CD4-positive, alpha-beta T cell (primary cell): ENCODE measurements around the gene ZNF488. TPM values are rescaled to one million over a fixed set of nuclear protein-coding genes. Genes with fewer than 3 reads are reported as not detected.

ENCODE experiments used
- ATAC-seq: fragments of 200-7000 bp; cut with Tn5 transposase; one replicate; pipeline ENCODE4 v1.10.0; 2022; ENCODE audit warnings: mild to moderate bottlenecking; ENCODE audit not compliant: poor library complexity
- CTCF ChIA-PET: fragments of 350-600 bp; sonication (Branson Sonifier 250); formaldehyde crosslinking; loops from one replicate; lab custom pipeline; 2021; ENCODE audit warnings: antibody characterized with exemption, inconsistent platforms; lab: Charles Lee
- POLR2A ChIA-PET: fragments of 350-600 bp; sonication (Branson Sonifier 250); formaldehyde crosslinking; loops from one replicate; lab custom pipeline; 2021; ENCODE audit warnings: antibody characterized with exemption, inconsistent platforms; lab: Charles Lee
- DNase-seq, 14 experiments: peaks; one replicate each; pipeline ENCODE4 v3.0.0-alpha.2; 2013 to 2020; ENCODE audit warnings: mixed read lengths in 2 of 14
- H3K27ac ChIP-seq, 2 donors: one replicate each; pipeline versions ENCODE4 v1.5.1 to v1.7.0; 2013; ENCODE audit warnings: low read length in 2 of 2, low read depth in 1 of 2, mild to moderate bottlenecking in 1 of 2
- H3K27me3 ChIP-seq, 2 experiments: 1 replicate in 1 of 2; 2 replicates in 1 of 2; pipeline versions ENCODE4 v1.6.1 to v1.7.0; 2013; ENCODE audit warnings: low read length in 2 of 2, control low read depth in 1 of 2, mild to moderate bottlenecking in 1 of 2, moderate library complexity in 1 of 2; ENCODE audit not compliant: insufficient read depth in 2 of 2, control insufficient read depth in 1 of 2
- H3K36me3 ChIP-seq: one replicate; pipeline ENCODE4 v1.6.1; 2013; ENCODE audit warnings: low read length, control low read depth; ENCODE audit not compliant: insufficient read depth
- H3K4me1 ChIP-seq: one replicate; pipeline ENCODE4 v1.6.1; 2013; ENCODE audit warnings: low read length, control low read depth; ENCODE audit not compliant: insufficient read depth
- H3K4me3 ChIP-seq: one replicate; pipeline ENCODE4 v1.5.1; 2013; ENCODE audit warnings: mild to moderate bottlenecking, low read length, moderate library complexity
- H3K9me3 ChIP-seq, 2 experiments: 1 replicate in 1 of 2; 2 replicates in 1 of 2; pipeline versions ENCODE4 v1.6.1 to v1.7.0; 2013; ENCODE audit warnings: low read length in 2 of 2, mild to moderate bottlenecking in 2 of 2, control low read depth in 1 of 2, moderate library complexity in 1 of 2; ENCODE audit not compliant: control insufficient read depth in 1 of 2, insufficient read depth in 1 of 2
- H3K27ac Mint-ChIP-seq: one replicate; pipeline ENCODE4 v1.8.0; 2020; ENCODE audit warnings: mixed read lengths
- H3K27me3 Mint-ChIP-seq: one replicate; pipeline ENCODE4 v1.8.0; 2021; ENCODE audit warnings: mixed read lengths
- H3K36me3 Mint-ChIP-seq: one replicate; pipeline ENCODE4 v1.8.0; 2021; ENCODE audit warnings: low read depth, mixed read lengths
- H3K4me1 Mint-ChIP-seq: one replicate; pipeline ENCODE4 v1.8.0; 2021; ENCODE audit warnings: low read depth, mixed read lengths
- H3K4me3 Mint-ChIP-seq: one replicate; pipeline ENCODE4 v1.8.0; 2020; ENCODE audit warnings: mild to moderate bottlenecking, mixed read lengths
- H3K9me3 Mint-ChIP-seq: one replicate; pipeline ENCODE4 v1.8.0; 2020; ENCODE audit warnings: mixed read lengths
- CTCF ChIP-seq: fragments of 200-600 bp; IDR thresholded peaks from one replicate; pipeline ENCODE4 v1.8.0; 2022; ENCODE audit warnings: antibody characterized with exemption, mild to moderate bottlenecking
- intact Hi-C, 2 experiments: fragments of 100-400 bp; cut with DNase I in 1 of 2; cut with micrococcal nuclease in 1 of 2; formaldehyde crosslinking; loops; one replicate each; pipeline versions ENCODE4 v1.15.1 to v1.9.0; 2023 to 2025; cut with DNase I, micrococcal nuclease
- total RNA-seq, 174 experiments: library from RNA in 2 of 174; stranded (reverse) in 2 of 174; gene quantifications; one replicate each; pipeline ENCODE4 v1.2.3 and lab custom pipeline; 2021 to 2026

The ZNF488 gene
- total RNA-seq, 2 experiments from 2014 or later: not detected

- Mint-ChIP-seq H3K36me3 (no peaks in the 10 kb centered on the region), H3K27ac (no peak overlapping the region), H3K9me3 (no peaks in the 10 kb centered on the region), H3K4me1 (no peaks in the 10 kb centered on the region), H3K4me3 (no peak overlapping the region), H3K27me3 (no peaks in the 10 kb centered on the region)
- intact Hi-C loops: no loop called here
- DNase-seq: no peak
- ATAC-seq: no peak
- Histone ChIP-seq H3K4me3 (no peak overlapping the region), H3K27me3 (no peaks in the 10 kb centered on the region), H3K9me3 (peaks cover 0 to 13% of the 10 kb centered on the region in 2 experiments), H3K27ac (no peak overlapping the region), H3K4me1 (no peaks in the 10 kb centered on the region), H3K36me3 (no peaks in the 10 kb centered on the region)
- no peak for TF ChIP-seq CTCF
- POLR2A ChIA-PET: no interaction called here
- CTCF ChIA-PET: no interaction called here
Measured at GRCh38 chr10:47414752-47415519, 30.8 kb upstream of the ZNF488 start.

- Mint-ChIP-seq H3K36me3 (no peaks in the 10 kb centered on the region), H3K9me3 (no peaks in the 10 kb centered on the region), H3K4me3 (no peak overlapping the region), H3K4me1 (no peaks in the 10 kb centered on the region), H3K27ac (no peak overlapping the region), H3K27me3 (no peaks in the 10 kb centered on the region)
- intact Hi-C loops: no loop called here
- H3K27me3 ChIP-seq: no peaks in the 10 kb centered on the region
- no peak for TF ChIP-seq CTCF
- H3K9me3 ChIP-seq: peaks cover 0 to 13% of the 10 kb centered on the region in 2 experiments
- DNase-seq (no peak), ATAC-seq (no peak)
- H3K4me3 ChIP-seq: no peak overlapping the region
- H3K4me1 ChIP-seq: no peaks in the 10 kb centered on the region
- H3K36me3 ChIP-seq: no peaks in the 10 kb centered on the region
- POLR2A ChIA-PET: no interaction called here
- H3K27ac ChIP-seq: no peak overlapping the region
- CTCF ChIA-PET: no interaction called here
Measured at GRCh38 chr10:47414227-47414592, 30.1 kb upstream of the ZNF488 start.

GRCh38 chr10:47413531-47414226 is 29.6 kb upstream of the ZNF488 start:
- Mint-ChIP-seq H3K27ac (no peak overlapping the region), H3K4me3 (no peak overlapping the region), H3K27me3 (no peaks in the 10 kb centered on the region), H3K9me3 (no peaks in the 10 kb centered on the region), H3K4me1 (no peaks in the 10 kb centered on the region), H3K36me3 (no peaks in the 10 kb centered on the region)
- ATAC-seq (no peak), DNase-seq (no peak)
- ChIA-PET CTCF (no interaction called here), POLR2A (no interaction called here)
- H3K9me3 ChIP-seq: peaks cover 0 to 13% of the 10 kb centered on the region in 2 experiments
- no peaks in the 10 kb centered on the region for H3K36me3 ChIP-seq
- no peak overlapping the region for H3K4me3 ChIP-seq
- no peak overlapping the region for H3K27ac ChIP-seq
- H3K4me1 ChIP-seq: no peaks in the 10 kb centered on the region
- H3K27me3 ChIP-seq: no peaks in the 10 kb centered on the region
- TF ChIP-seq CTCF: no peak
- intact Hi-C loops: no loop called here
